Uterus (tissue), 4 donors: ENCODE data around the gene SLC12A6. TPM values are rescaled to one million over a fixed set of nuclear protein-coding genes. Genes with fewer than 3 reads are reported as not detected.

ENCODE experiments used
- DNase-seq, 2 donors: peaks; one replicate each; pipeline ENCODE4 v3.0.0-alpha.2; 2019 to 2020
- H3K27ac ChIP-seq, 2 donors: fragments of 200-600 bp; sonication (generic); 1 replicate in 1 of 2; 2 replicates in 1 of 2; pipeline ENCODE4 v1.5.1; 2016 to 2018
- H3K27me3 ChIP-seq, 2 donors: fragments of 200-600 bp; sonication (generic); one replicate each; pipeline ENCODE4 v1.5.1; 2018 to 2019; ENCODE audit warnings: control low read depth in 1 of 2
- H3K36me3 ChIP-seq, 2 donors: fragments of 200-600 bp; sonication (generic); one replicate each; pipeline ENCODE4 v1.5.1; 2019; ENCODE audit warnings: control low read depth in 1 of 2
- H3K4me1 ChIP-seq, 2 donors: fragments of 200-600 bp; sonication (generic); one replicate each; pipeline ENCODE4 v1.5.1; 2018 to 2019; ENCODE audit warnings: control low read depth in 1 of 2
- H3K4me3 ChIP-seq, 2 donors: fragments of 200-600 bp; sonication (generic); 1 replicate in 1 of 2; 2 replicates in 1 of 2; pipeline ENCODE4 v1.5.1; 2018 to 2019; ENCODE audit warnings: mild to moderate bottlenecking in 1 of 2
- H3K9me3 ChIP-seq, 2 donors: fragments of 200-600 bp; sonication (generic); one replicate each; pipeline ENCODE4 v1.5.1; 2019; ENCODE audit warnings: control low read depth in 1 of 2
- POLR2A ChIP-seq, 2 donors: fragments of 450-650 bp; IDR thresholded peaks; one replicate each; pipeline ENCODE4 v1.6.1; 2016; ENCODE audit warnings: antibody characterized with exemption in 2 of 2, mild to moderate bottlenecking in 1 of 2, moderate library complexity in 1 of 2
- intact Hi-C: fragments of 100-400 bp; cut with DNase I; formaldehyde crosslinking; loops from one replicate; pipeline ENCODE4 v1.15.1; 2023; ENCODE audit warnings: low total_unique reads
- total RNA-seq, 4 donors: library from RNA; depleted of rRNA in 3 of 4; stranded (reverse); fragments of >200 nt in 3 of 4; gene quantifications; one replicate each; pipeline versions ENCODE4 v1.1.0 to v1.2.4, GENCODE V29; 2014 to 2023
- TF ChIP-seq, protein P1 (sequence below), 4 experiments: fragments of 200-600 bp in 2 of 4; fragments of 450-650 bp in 2 of 4; sonication (generic) in 2 of 4; IDR thresholded peaks; one replicate each; pipeline ENCODE4 v1.5.1; 2016 to 2019; ENCODE audit warnings: antibody characterized with exemption in 4 of 4, mild to moderate bottlenecking in 2 of 4, moderate library complexity in 1 of 4
- donor health status: DM: yes; HTN: yes; CAD: no.

The SLC12A6 gene
- total RNA-seq, 4 donors from 2014 or later, result 16.8 to 26.9 (median 22.2) TPM

DNA sequence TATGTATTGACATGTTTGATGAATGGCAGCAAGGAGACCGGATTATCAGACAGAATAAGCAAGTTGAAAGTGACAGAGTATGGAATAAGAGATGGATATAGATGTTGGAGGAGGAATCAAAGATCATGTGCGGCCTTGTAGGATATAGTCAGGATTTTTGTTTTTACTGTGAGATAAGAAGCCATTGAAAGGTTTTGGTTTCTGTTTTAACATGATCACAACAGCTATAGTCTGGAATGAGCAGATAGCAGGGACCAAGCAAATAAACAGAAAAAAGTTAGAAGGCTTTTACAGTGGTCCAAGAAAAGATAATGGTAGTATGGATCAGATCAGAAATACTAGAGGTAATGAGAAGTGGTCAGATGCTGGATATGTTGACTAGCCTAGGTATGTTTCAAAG, 52.6 kb downstream of the SLC12A6 start:
- no peaks in the 10 kb centered on the region for H3K9me3 ChIP-seq
- no peak overlapping the region for H3K27ac ChIP-seq
- no peak for DNase-seq
- H3K27me3 ChIP-seq, result no peaks in the 10 kb centered on the region
- no peaks in the 10 kb centered on the region for H3K36me3 ChIP-seq
- TF ChIP-seq, protein P1, sequence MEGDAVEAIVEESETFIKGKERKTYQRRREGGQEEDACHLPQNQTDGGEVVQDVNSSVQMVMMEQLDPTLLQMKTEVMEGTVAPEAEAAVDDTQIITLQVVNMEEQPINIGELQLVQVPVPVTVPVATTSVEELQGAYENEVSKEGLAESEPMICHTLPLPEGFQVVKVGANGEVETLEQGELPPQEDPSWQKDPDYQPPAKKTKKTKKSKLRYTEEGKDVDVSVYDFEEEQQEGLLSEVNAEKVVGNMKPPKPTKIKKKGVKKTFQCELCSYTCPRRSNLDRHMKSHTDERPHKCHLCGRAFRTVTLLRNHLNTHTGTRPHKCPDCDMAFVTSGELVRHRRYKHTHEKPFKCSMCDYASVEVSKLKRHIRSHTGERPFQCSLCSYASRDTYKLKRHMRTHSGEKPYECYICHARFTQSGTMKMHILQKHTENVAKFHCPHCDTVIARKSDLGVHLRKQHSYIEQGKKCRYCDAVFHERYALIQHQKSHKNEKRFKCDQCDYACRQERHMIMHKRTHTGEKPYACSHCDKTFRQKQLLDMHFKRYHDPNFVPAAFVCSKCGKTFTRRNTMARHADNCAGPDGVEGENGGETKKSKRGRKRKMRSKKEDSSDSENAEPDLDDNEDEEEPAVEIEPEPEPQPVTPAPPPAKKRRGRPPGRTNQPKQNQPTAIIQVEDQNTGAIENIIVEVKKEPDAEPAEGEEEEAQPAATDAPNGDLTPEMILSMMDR (IDR thresholded peaks at IDR 0.05), result no peak
- no peak for TF ChIP-seq POLR2A (IDR thresholded peaks at IDR 0.05)
- H3K4me3 ChIP-seq, result no peak overlapping the region
- intact Hi-C loops, result no loop called here
- no peaks in the 10 kb centered on the region for H3K4me1 ChIP-seq

DNA sequence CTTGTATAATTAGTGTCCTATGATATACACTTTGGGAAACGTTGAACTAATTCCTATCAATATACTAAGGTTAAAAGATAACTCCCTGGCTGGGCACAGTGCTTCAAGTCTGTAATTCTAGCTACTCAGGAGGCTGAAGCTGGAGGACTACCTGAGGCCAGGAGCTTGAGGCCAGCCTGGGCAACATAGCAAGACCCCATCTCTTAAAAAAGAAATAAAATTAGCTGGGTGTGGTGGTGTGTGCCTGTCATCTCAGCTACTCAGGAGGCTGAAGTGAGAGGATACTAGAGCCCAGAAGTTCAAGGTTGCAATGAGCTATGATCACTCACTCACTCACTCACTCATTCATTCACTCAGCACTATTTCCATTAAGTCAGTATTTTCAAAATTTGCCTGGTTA, 55.2 kb downstream of the SLC12A6 start:
- Histone ChIP-seq H3K4me1 (no peaks in the 10 kb centered on the region), H3K9me3 (no peaks in the 10 kb centered on the region), H3K27ac (no peak overlapping the region), H3K36me3 (no peaks in the 10 kb centered on the region), H3K27me3 (no peaks in the 10 kb centered on the region), H3K4me3 (no peak overlapping the region)
- DNase-seq, result no peak
- intact Hi-C loops, result no loop called here
- TF ChIP-seq, protein P1 (IDR thresholded peaks at IDR 0.05), result no peak
- no peak for TF ChIP-seq POLR2A (IDR thresholded peaks at IDR 0.05)

DNA sequence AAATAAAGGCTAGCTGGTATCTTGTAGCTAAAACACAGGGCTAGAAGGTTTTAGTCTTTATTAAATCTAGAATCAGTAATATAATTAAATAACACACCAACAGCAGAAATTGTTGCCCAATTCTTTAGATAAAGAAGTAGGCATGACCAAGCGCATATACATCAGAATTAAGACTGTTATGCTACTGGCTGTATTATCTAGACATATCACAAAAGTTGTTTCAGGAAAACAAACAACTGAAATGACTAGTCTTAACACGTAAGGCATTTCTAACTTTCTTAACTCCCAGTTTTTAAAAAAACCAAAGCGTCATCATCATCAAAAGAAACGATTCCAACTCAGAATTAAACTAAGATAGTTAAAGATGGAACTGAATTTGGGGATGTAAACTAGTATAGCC, 57.4 kb downstream of the SLC12A6 start:
- intact Hi-C loops, result no loop called here

DNA sequence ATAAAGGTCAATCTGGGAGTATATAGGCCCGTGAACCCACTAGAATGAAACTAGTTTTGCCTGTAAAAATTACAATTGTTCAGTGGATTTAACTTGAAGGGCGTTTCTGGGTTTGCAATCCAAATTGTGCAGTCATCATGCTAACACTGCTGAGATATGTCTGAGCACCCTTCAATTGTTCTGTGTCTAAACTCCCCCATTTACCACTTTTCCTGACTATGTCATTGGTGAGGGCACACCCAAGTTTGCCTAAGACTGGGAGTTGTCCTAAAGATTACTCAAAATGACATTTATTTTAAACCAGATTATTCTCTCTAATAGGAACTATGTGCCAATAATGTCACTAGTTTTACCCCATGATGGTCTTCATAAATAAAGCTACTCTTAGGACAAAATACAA, 58.2 kb downstream of the SLC12A6 start:
- Histone ChIP-seq H3K4me3 (no peak overlapping the region), H3K27me3 (no peaks in the 10 kb centered on the region), H3K9me3 (no peaks in the 10 kb centered on the region), H3K27ac (no peak overlapping the region), H3K36me3 (no peaks in the 10 kb centered on the region), H3K4me1 (no peaks in the 10 kb centered on the region)
- no peak for TF ChIP-seq POLR2A (IDR thresholded peaks at IDR 0.05)
- TF ChIP-seq, protein P1 (IDR thresholded peaks at IDR 0.05), result no peak
- intact Hi-C loops, result no loop called here
- no peak for DNase-seq

More for the DNA sequence above, 57.4 kb downstream of the SLC12A6 start:
- Histone ChIP-seq H3K4me3 (no peak overlapping the region), H3K27me3 (no peaks in the 10 kb centered on the region), H3K4me1 (no peaks in the 10 kb centered on the region), H3K9me3 (no peaks in the 10 kb centered on the region), H3K27ac (no peak overlapping the region), H3K36me3 (no peaks in the 10 kb centered on the region)
- DNase-seq, result no peak
- TF ChIP-seq, protein P1 (IDR thresholded peaks at IDR 0.05), result no peak
- no peak for TF ChIP-seq POLR2A (IDR thresholded peaks at IDR 0.05)

DNA sequence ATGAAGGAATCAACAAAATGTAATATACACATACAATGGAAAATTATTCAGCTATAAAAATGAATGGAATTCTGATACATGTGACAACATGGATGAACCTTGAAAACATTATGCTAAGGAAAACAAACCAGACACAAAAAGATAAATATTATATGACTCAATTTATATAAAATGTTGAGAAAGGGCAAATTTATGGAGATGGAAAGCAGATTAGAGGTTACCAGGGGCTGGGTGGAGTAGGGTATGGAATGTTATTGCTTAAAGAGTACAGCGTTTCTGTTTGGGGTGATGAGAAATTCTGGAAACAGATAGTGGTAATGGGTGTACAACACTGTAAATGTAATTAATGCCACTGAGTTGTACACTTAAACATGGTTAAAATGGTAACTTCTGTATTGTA, 61.9 kb downstream of the SLC12A6 start:
- Histone ChIP-seq H3K27ac (no peak overlapping the region), H3K4me1 (no peaks in the 10 kb centered on the region), H3K9me3 (no peaks in the 10 kb centered on the region), H3K27me3 (no peaks in the 10 kb centered on the region), H3K36me3 (no peaks in the 10 kb centered on the region), H3K4me3 (no peak overlapping the region)
- no peak for TF ChIP-seq POLR2A (IDR thresholded peaks at IDR 0.05)
- intact Hi-C loops, result no loop called here
- DNase-seq, result no peak

DNA sequence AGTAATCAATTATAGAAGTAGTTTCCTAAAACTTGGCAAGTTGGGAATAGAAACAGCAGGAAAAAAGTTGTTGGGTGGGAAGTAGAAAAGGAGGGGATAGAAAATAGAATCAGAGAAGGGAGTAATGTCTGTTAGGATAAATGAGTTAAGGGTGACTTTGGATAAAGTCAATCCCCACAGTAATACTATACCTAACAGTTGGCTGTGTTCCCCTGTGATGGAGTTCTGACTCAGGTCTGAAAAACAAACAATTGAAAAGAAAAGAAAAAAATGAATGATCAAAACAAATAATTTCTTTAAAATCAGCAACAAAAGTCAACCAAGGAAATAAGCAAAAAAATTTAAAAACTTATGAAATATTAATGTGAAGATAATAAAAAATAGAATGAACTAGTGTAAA, 62.4 kb downstream of the SLC12A6 start:
- H3K4me1 ChIP-seq, result no peaks in the 10 kb centered on the region
- intact Hi-C loops, result no loop called here
- no peaks in the 10 kb centered on the region for H3K36me3 ChIP-seq
- H3K4me3 ChIP-seq, result no peak overlapping the region
- H3K27ac ChIP-seq, result no peak overlapping the region
- DNase-seq, result no peak
- no peaks in the 10 kb centered on the region for H3K27me3 ChIP-seq
- H3K9me3 ChIP-seq, result no peaks in the 10 kb centered on the region
- TF ChIP-seq POLR2A (IDR thresholded peaks at IDR 0.05), result no peak
- TF ChIP-seq, protein P1 (IDR thresholded peaks at IDR 0.05), result no peak
